Heart right ventricle (tissue), 16 donors: Measurements from ENCODE around the gene UQCR10. TPM values are rescaled to one million over a fixed set of nuclear protein-coding genes. Genes with fewer than 3 reads are reported as not detected.

Experiments
- ATAC-seq, 8 donors: fragments of 200-7000 bp; cut with Tn5 transposase; one replicate each; pipeline ENCODE4 v1.9.1; 2020; ENCODE audit warnings: mild to moderate bottlenecking in 8 of 8, moderate library complexity in 8 of 8, moderate number of reproducible peaks in 1 of 8
- DNase-seq, 2 donors: peaks; one replicate each; pipeline ENCODE4 v3.0.0-alpha.2; 2020
- H3K27ac ChIP-seq, 10 donors: fragments of 200-600 bp; sonication (generic) in 2 of 10; one replicate each; pipeline versions ENCODE4 v1.5.0 to v1.8.0; 2020 to 2022; ENCODE audit warnings: mild to moderate bottlenecking in 3 of 10
- H3K27me3 ChIP-seq, 7 donors: fragments of 200-600 bp; one replicate each; pipeline ENCODE4 v1.8.0; 2021 to 2022; ENCODE audit warnings: mild to moderate bottlenecking in 2 of 7
- H3K36me3 ChIP-seq, 9 donors: fragments of 200-600 bp; sonication (generic) in 1 of 9; one replicate each; pipeline versions ENCODE4 v1.5.0 to v1.8.0; 2020 to 2022; ENCODE audit warnings: mild to moderate bottlenecking in 2 of 9
- H3K4me1 ChIP-seq, 9 donors: fragments of 200-600 bp; sonication (generic) in 1 of 9; one replicate each; pipeline versions ENCODE4 v1.5.0 to v1.8.0; 2020 to 2022; ENCODE audit warnings: mild to moderate bottlenecking in 4 of 9
- H3K4me3 ChIP-seq, 10 donors: fragments of 200-600 bp; sonication (generic) in 2 of 10; one replicate each; pipeline versions ENCODE4 v1.5.0 to v1.8.0; 2020 to 2022; ENCODE audit warnings: mild to moderate bottlenecking in 7 of 10, moderate library complexity in 2 of 10
- H3K9me3 ChIP-seq, 11 donors: fragments of 200-600 bp in 10 of 11; sonication (generic) in 2 of 11; one replicate each; pipeline versions ENCODE4 v1.5.0 to v1.8.0; 2013 to 2022; ENCODE audit warnings: mild to moderate bottlenecking in 2 of 11, control low read depth in 1 of 11, moderate library complexity in 1 of 11
- WGBS, 2 donors: extraction: QIAGEN DNeasy Blood & Tissue Kit; methylation state at CpG; one replicate each; pipeline ENCODE4 v1.1.7; 2013; ENCODE audit warnings: inconsistent platforms in 1 of 2; 5-methylcytosine and 5-hydroxymethylcytosine counted together
- intact Hi-C, 10 donors: fragments of 100-400 bp; cut with DNase I; formaldehyde crosslinking; loops; one replicate each; pipeline versions ENCODE4 v1.11.1 to v1.14.2; 2022
- polyA plus RNA-seq, 2 donors: library from polyadenylated mRNA; stranded (reverse); fragments of 200-250 nt; gene quantifications; one replicate each; pipeline ENCODE4 v1.2.3, GENCODE V29; 2013
- total RNA-seq, 10 donors: library from RNA; stranded (reverse); fragmentation: NEBNext Ultra II Directional in 3 of 10; extraction: Animal tissue kit (Norgen Biotek cat#: 25700) in 3 of 10; gene quantifications; one replicate each; pipeline versions ENCODE4 v1.2.1 to v1.2.4, GENCODE V29; 2021 to 2023
- TF ChIP-seq, protein P1 (sequence below), 9 donors: fragments of 200-600 bp; sonication (generic) in 2 of 9; IDR thresholded peaks; one replicate each; pipeline versions ENCODE4 v1.5.0 to v1.8.0; 2021 to 2022; ENCODE audit warnings: antibody characterized with exemption in 9 of 9, mild to moderate bottlenecking in 5 of 9, moderate library complexity in 1 of 9
- donor health status: Arrhythmogenic right ventricular cardiomyopathy.
- donor health status: ischemic (EF 13 %, LVEDD 7.1; RV severe dilation, severe dysfunction).
- donor health status: healthy with polysubstance abuse.
- donor health status: DM: no; HTN: yes; CAD: no.
- donor health status: DM: no; HTN: no; CAD: no.
- donor health status: ischemic (EF 25% LVEDD 6.9; RV normal size, moderate dysfunction).
- donor health status: ischemic (EF 25% LVEDD 5.7; RV mildly dilated, moderate dysfunction).
- donor health status: healthy.
- donor health status: DM: yes; HTN: yes; CAD: no.
- donor health status: Ischemic cardiomyopathy.
- donor health status: ischemic (EF 35%, LVEDD 5.7; RV mildly dilated, moderate dysfunction).
- donor health status: nonischemic (EF 11% LVEDD 7.7; RV severe dilation, severe dysfunction).
- donor health status: DM: yes; HTN: yes; CAD: no.
- donor health status: PGD.
- donor health status: ischemic (EF 29% LVEDD 5.4; RV normal size, mild dysfunction).
- donor health status: nonischemic (EF 23%, LVEDD 6.1; RV moderate dilation, normal function).

The UQCR10 gene
- total and polyA plus RNA-seq, 12 donors = 296 to 963 (median 367) TPM

DNA sequence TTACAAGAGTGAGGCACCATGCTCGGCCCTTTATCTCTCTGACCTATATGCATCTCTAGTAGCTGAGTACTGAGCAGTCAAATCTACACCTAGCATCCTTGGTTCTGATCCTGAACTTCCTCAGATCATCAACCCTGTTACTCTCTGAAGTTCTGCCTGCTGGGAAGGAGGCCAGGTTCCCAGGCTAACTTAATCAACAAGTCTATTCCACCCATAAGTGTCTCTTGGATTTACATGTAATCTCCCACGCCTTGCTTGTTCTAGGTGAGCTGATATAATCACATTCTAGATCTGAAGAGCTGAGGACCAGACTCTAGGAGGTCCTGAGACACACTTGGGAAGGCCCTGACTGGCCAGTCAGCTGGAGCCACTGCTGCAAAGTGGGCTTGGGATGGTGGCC is 25.2 kb upstream of the UQCR10 start:
- TF ChIP-seq, protein P1, sequence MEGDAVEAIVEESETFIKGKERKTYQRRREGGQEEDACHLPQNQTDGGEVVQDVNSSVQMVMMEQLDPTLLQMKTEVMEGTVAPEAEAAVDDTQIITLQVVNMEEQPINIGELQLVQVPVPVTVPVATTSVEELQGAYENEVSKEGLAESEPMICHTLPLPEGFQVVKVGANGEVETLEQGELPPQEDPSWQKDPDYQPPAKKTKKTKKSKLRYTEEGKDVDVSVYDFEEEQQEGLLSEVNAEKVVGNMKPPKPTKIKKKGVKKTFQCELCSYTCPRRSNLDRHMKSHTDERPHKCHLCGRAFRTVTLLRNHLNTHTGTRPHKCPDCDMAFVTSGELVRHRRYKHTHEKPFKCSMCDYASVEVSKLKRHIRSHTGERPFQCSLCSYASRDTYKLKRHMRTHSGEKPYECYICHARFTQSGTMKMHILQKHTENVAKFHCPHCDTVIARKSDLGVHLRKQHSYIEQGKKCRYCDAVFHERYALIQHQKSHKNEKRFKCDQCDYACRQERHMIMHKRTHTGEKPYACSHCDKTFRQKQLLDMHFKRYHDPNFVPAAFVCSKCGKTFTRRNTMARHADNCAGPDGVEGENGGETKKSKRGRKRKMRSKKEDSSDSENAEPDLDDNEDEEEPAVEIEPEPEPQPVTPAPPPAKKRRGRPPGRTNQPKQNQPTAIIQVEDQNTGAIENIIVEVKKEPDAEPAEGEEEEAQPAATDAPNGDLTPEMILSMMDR (IDR thresholded peaks at IDR 0.05) = no peak
- no peaks in the 10 kb centered on the region for H3K9me3 ChIP-seq
- no peak for DNase-seq
- H3K27me3 ChIP-seq = no peaks in the 10 kb centered on the region
- WGBS, 2 donors = 95 to 97% methylated on average over 2 of the region's 2 CpGs
- peaks cover 0 to 95% (median 25%) of the 10 kb centered on the region in 9 donors for H3K36me3 ChIP-seq
- intact Hi-C loops = no loop called here
- peaks cover 0 to 5% (median 0%) of the 10 kb centered on the region in 9 donors for H3K4me1 ChIP-seq
- H3K4me3 ChIP-seq = no peak overlapping the region
- no peak for ATAC-seq
- no peak overlapping the region for H3K27ac ChIP-seq

DNA sequence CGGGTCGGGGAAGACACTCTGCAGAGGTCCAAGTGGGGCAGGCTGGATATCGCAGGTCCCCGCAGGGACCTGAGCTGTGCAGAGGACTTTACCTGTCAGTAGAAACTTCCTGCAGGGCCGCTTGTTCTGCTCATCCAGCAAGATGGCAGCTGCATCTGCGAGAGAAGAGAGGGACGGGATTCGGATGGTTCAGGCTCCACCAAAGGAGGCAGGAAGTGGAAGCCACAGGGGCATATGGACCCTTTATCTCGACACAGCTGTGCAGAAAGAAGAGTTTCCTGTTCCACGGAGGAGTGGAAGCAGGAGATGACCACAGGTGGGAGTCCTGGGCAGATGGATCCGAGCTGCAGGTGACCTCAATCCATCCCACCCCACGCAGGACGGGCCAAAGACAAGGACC is 24.8 kb upstream of the UQCR10 start:
- Histone ChIP-seq H3K4me3 (no peak overlapping the region), H3K27ac (no peak overlapping the region), H3K4me1 (peaks cover 0 to 5% (median 0%) of the 10 kb centered on the region in 9 donors), H3K9me3 (no peaks in the 10 kb centered on the region), H3K36me3 (peaks cover 0 to 96% (median 27%) of the 10 kb centered on the region in 9 donors), H3K27me3 (no peaks in the 10 kb centered on the region)
- TF ChIP-seq, protein P1 (IDR thresholded peaks at IDR 0.05) = no peak
- intact Hi-C loops = no loop called here
- ATAC-seq (no peak), DNase-seq (no peak)
- WGBS, 2 donors = 76 to 82% methylated on average over 13 of the region's 13 CpGs

DNA sequence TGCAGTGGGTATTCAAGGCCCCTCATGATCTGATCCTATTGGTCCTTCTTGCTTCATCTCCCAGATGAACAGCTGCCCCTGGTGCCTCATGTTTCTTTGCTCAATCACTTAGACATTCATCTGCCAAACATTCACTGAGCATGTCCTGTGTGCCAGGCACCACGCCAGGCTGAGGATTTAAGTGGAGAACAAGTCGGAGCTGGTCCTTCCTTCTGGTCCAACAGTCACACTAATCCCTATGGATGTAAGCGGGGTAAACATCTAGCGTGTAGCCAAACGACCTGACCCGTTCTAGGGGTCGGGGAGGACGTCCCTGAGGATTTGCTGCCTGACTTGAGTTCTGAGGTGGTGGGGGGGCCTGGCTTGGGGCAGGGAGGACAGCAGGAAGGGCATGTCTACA is 22.3 kb upstream of the UQCR10 start:
- TF ChIP-seq, protein P1 (IDR thresholded peaks at IDR 0.05) = no peak
- DNase-seq = no peak
- Histone ChIP-seq H3K27me3 (no peaks in the 10 kb centered on the region), H3K4me1 (no peaks in the 10 kb centered on the region), H3K27ac (no peak overlapping the region), H3K4me3 (no peak overlapping the region), H3K9me3 (no peaks in the 10 kb centered on the region), H3K36me3 (peaks cover 0 to 87% (median 38%) of the 10 kb centered on the region in 9 donors)
- ATAC-seq = peak in 2 of 8 donors; percentile 36 to 37
- intact Hi-C loops = no loop called here
- 69 to 72% methylated on average over 8 of the region's 8 CpGs for WGBS, 2 donors

DNA sequence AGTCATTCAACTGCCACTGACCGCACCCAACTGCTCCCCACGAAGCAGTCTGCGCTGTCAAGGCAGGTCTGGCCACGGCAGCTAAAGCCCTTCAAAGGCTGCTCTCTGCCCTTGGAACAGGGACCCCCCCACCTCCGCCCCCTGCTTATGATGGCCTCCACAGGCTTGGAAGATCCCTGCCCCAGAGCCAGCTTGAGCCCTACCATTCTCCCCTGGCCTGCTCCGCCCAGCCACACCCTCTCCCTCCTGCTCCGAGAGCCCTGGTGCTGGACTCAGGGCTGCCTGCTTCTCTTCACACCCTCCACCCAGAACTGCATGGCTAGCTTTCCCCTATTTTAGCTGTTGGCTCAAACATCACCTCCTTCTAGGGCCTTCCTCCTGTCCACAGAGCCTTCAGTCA is 19.3 kb upstream of the UQCR10 start:
- H3K27me3 ChIP-seq = no peaks in the 10 kb centered on the region
- ATAC-seq (no peak), DNase-seq (no peak)
- TF ChIP-seq, protein P1 (IDR thresholded peaks at IDR 0.05) = no peak
- WGBS, 2 donors = 95 to 99% methylated on average over 7 of the region's 7 CpGs
- no peak overlapping the region for H3K4me3 ChIP-seq
- H3K4me1 ChIP-seq = peaks cover 0 to 17% (median 0%) of the 10 kb centered on the region in 9 donors
- H3K27ac ChIP-seq = no peak overlapping the region
- peaks cover 0 to 70% (median 28%) of the 10 kb centered on the region in 9 donors for H3K36me3 ChIP-seq
- H3K9me3 ChIP-seq = no peaks in the 10 kb centered on the region
- intact Hi-C loops = no loop called here
